ENCODE results near the gene ANKRD10.
A peak's percentile ranks its signal among the peaks of the same experiment; 100 is the strongest.

ANKRD10 gene

DNA sequence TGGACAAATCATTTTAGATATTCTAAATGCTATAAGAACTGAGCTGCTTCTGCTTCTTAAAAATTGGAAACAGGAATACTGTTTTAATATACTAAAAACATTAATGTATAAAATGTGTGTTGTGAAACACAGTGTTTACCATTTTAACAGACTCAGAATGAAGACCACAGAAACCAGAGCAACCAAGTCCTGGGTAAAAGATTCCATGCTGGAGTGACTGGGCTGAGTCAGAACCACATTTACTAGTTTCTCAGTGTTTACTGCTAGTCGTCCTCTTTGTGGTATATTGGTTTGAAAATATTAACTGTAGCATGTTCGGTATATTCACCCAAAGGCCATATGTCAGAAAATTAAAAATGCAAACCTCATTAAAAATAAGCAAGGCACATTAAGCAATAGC lies 31.9 kb downstream of the ANKRD10 start:
- H3K4me1 ChIP-seq (ENCODE audit: control insufficient read depth, insufficient read depth, low read length), result peaks cover 23% of the 10 kb centered on the region
- peaks cover 8% of the 10 kb centered on the region; the same call in 1 of the 2 replicates for H3K36me3 ChIP-seq (ENCODE audit: control insufficient read depth, insufficient read depth, low read length)
- no peak overlapping the region for H3K4me3 ChIP-seq (ENCODE audit: low read depth, low read length)

DNA sequence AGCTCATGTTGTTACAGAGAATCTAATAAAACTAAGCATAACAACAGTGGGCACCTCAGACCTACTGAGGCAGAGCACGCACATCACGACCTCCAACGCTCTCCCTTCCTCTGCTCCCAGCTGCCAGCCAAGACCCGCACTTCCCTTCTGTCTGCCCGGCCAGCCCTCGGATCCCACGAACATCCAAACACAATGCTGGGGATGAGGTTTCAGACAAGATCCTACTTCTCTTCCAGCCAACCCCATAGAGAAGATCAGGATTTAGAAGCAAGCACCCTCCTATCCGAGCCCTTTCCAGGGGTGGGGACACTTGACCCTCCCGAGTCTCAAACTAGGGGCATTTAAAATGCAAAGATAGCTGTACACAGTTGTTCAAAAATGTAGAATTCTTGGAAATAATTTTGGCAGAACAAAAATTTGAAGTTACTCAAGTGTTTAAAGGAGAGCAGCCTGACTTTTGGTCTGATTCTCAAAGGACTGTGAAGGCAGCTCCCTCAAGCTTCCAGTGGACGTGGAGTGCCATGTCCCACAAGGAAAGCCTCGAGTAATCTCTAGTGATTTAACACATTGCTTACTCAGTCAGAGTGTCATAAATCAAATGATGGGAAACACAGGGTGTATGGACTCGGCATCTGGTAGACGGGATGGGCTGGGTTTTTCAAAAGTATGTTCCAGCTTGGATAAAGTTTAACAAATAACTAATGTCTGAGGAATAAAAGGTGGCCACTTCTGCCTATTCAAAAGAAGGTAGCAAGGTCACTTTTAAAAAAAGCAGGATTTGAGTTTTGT lies 32.8 kb downstream of the ANKRD10 start:
- no peaks in the 10 kb centered on the region for H3K9me3 ChIP-seq (ENCODE audit: control insufficient read depth, insufficient read depth, low read length)
- peaks cover 15% of the 10 kb centered on the region for H3K4me1 ChIP-seq (ENCODE audit: control insufficient read depth, insufficient read depth, low read length)
- H3K9ac ChIP-seq (ENCODE audit: low read depth, low read length), result no peak overlapping the region
- H3K4me3 ChIP-seq (ENCODE audit: low read depth, low read length), result no peak overlapping the region
- peaks cover 8% of the 10 kb centered on the region; the same call in 1 of the 2 replicates for H3K36me3 ChIP-seq (ENCODE audit: control insufficient read depth, insufficient read depth, low read length)
- H3K27me3 ChIP-seq (ENCODE audit: control insufficient read depth, insufficient read depth, low read length), result no peaks in the 10 kb centered on the region
- H3K27ac ChIP-seq (ENCODE audit: low read depth, low read length), result no peak overlapping the region

More for the DNA sequence above, 31.9 kb downstream of the ANKRD10 start:
- Histone ChIP-seq H3K27me3 (ENCODE audit: control insufficient read depth, insufficient read depth, low read length) (no peaks in the 10 kb centered on the region), H3K27ac (ENCODE audit: low read depth, low read length) (no peak overlapping the region), H3K9me3 (ENCODE audit: control insufficient read depth, insufficient read depth, low read length) (no peaks in the 10 kb centered on the region), H3K9ac (ENCODE audit: low read depth, low read length) (no peak overlapping the region)

GRCh38 chr13:110880627-110881026 lies 34.2 kb downstream of the ANKRD10 start:
- Histone ChIP-seq H3K27me3 (ENCODE audit: control insufficient read depth, insufficient read depth, low read length) (no peaks in the 10 kb centered on the region), H3K4me3 (ENCODE audit: low read depth, low read length) (no peak overlapping the region), H3K4me1 (ENCODE audit: control insufficient read depth, insufficient read depth, low read length) (peaks cover 3% of the 10 kb centered on the region; the same call in 1 of the 2 replicates), H3K9ac (ENCODE audit: low read depth, low read length) (no peak overlapping the region), H3K36me3 (ENCODE audit: control insufficient read depth, insufficient read depth, low read length) (peaks cover 8% of the 10 kb centered on the region; the same call in 1 of the 2 replicates), H3K27ac (ENCODE audit: low read depth, low read length) (no peak overlapping the region), H3K9me3 (ENCODE audit: control insufficient read depth, insufficient read depth, low read length) (no peaks in the 10 kb centered on the region)

GRCh38 chr13:110879482-110879881 lies 35.4 kb downstream of the ANKRD10 start:
- Histone ChIP-seq H3K9me3 (ENCODE audit: control insufficient read depth, insufficient read depth, low read length) (no peaks in the 10 kb centered on the region), H3K36me3 (ENCODE audit: control insufficient read depth, insufficient read depth, low read length) (peaks cover 8% of the 10 kb centered on the region; the same call in 1 of the 2 replicates), H3K27ac (ENCODE audit: low read depth, low read length) (no peak overlapping the region), H3K9ac (ENCODE audit: low read depth, low read length) (no peak overlapping the region), H3K27me3 (ENCODE audit: control insufficient read depth, insufficient read depth, low read length) (no peaks in the 10 kb centered on the region), H3K4me3 (ENCODE audit: low read depth, low read length) (no peak overlapping the region), H3K4me1 (ENCODE audit: control insufficient read depth, insufficient read depth, low read length) (peaks cover 7% of the 10 kb centered on the region; the same call in 1 of the 2 replicates)

DNA sequence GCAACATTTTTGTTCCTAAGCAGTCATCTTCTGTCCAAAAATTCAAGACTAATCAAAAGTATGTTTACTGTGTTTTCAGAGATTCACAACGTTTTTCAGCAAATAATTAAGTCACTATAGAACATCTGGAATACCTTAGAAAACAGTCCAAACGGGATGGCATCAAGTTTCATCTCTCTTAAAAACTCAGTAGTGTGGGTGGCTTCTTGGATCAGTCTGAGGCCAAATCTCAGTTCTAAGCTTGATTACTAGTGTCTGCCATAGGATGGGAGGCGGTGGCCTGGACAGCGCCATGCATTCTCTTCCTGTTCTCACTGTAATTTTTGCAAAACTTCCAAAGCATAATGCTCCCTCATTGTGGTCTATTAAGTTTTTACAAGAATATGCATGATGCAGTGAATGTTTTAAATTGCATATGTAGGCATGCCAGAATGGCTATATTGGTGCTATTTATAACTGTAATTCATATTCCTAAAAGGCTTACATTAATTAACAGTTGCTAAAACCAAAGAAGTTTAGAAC lies 37.1 kb downstream of the ANKRD10 start:
- Histone ChIP-seq H3K36me3 (ENCODE audit: control insufficient read depth, insufficient read depth, low read length) (peaks cover under 1% of the 10 kb centered on the region; the same call in 1 of the 2 replicates), H3K9ac (ENCODE audit: low read depth, low read length) (no peak overlapping the region), H3K27me3 (ENCODE audit: control insufficient read depth, insufficient read depth, low read length) (no peaks in the 10 kb centered on the region), H3K9me3 (ENCODE audit: control insufficient read depth, insufficient read depth, low read length) (no peaks in the 10 kb centered on the region), H3K27ac (ENCODE audit: low read depth, low read length) (no peak overlapping the region), H3K4me1 (ENCODE audit: control insufficient read depth, insufficient read depth, low read length) (0 out of 2 replicates have a peak, but pooled peaks cover 8% of the 10 kb centered on the region), H3K4me3 (ENCODE audit: low read depth, low read length) (no peak overlapping the region)

- H3K4me1 ChIP-seq (ENCODE audit: control insufficient read depth, insufficient read depth, low read length), result 0 out of 2 replicates have a peak, but pooled peaks cover 8% of the 10 kb centered on the region
- H3K9ac ChIP-seq (ENCODE audit: low read depth, low read length), result no peak overlapping the region
Measured at GRCh38 chr13:110876609-110877008, 38.3 kb downstream of the ANKRD10 start.

GRCh38 chr13:110875241-110875640 lies 39.6 kb downstream of the ANKRD10 start:
- Histone ChIP-seq H3K4me3 (ENCODE audit: low read depth, low read length) (no peak overlapping the region), H3K27me3 (ENCODE audit: control insufficient read depth, insufficient read depth, low read length) (no peaks in the 10 kb centered on the region), H3K27ac (ENCODE audit: low read depth, low read length) (peak overlapping the region; percentile 11), H3K36me3 (ENCODE audit: control insufficient read depth, insufficient read depth, low read length) (no peaks in the 10 kb centered on the region; the same call in 1 of the 2 replicates), H3K9me3 (ENCODE audit: control insufficient read depth, insufficient read depth, low read length) (no peaks in the 10 kb centered on the region), H3K9ac (ENCODE audit: low read depth, low read length) (no peak overlapping the region), H3K4me1 (ENCODE audit: control insufficient read depth, insufficient read depth, low read length) (peaks cover 15% of the 10 kb centered on the region)

More at GRCh38 chr13:110876609-110877008, 38.3 kb downstream of the ANKRD10 start:
- Histone ChIP-seq H3K36me3 (ENCODE audit: control insufficient read depth, insufficient read depth, low read length) (no peaks in the 10 kb centered on the region; the same call in 1 of the 2 replicates), H3K27me3 (ENCODE audit: control insufficient read depth, insufficient read depth, low read length) (no peaks in the 10 kb centered on the region), H3K4me3 (ENCODE audit: low read depth, low read length) (no peak overlapping the region), H3K27ac (ENCODE audit: low read depth, low read length) (no peak overlapping the region), H3K9me3 (ENCODE audit: control insufficient read depth, insufficient read depth, low read length) (no peaks in the 10 kb centered on the region)

- Histone ChIP-seq H3K4me1 (ENCODE audit: control insufficient read depth, insufficient read depth, low read length) (peaks cover 20% of the 10 kb centered on the region), H3K27ac (ENCODE audit: low read depth, low read length) (peak overlapping the region; percentile 11), H3K36me3 (ENCODE audit: control insufficient read depth, insufficient read depth, low read length) (no peaks in the 10 kb centered on the region; the same call in 1 of the 2 replicates), H3K27me3 (ENCODE audit: control insufficient read depth, insufficient read depth, low read length) (no peaks in the 10 kb centered on the region), H3K9me3 (ENCODE audit: control insufficient read depth, insufficient read depth, low read length) (no peaks in the 10 kb centered on the region), H3K4me3 (ENCODE audit: low read depth, low read length) (peak overlapping the region; percentile 49), H3K9ac (ENCODE audit: low read depth, low read length) (no peak overlapping the region)
Measured at GRCh38 chr13:110874508-110874960, 40.3 kb downstream of the ANKRD10 start.

DNA sequence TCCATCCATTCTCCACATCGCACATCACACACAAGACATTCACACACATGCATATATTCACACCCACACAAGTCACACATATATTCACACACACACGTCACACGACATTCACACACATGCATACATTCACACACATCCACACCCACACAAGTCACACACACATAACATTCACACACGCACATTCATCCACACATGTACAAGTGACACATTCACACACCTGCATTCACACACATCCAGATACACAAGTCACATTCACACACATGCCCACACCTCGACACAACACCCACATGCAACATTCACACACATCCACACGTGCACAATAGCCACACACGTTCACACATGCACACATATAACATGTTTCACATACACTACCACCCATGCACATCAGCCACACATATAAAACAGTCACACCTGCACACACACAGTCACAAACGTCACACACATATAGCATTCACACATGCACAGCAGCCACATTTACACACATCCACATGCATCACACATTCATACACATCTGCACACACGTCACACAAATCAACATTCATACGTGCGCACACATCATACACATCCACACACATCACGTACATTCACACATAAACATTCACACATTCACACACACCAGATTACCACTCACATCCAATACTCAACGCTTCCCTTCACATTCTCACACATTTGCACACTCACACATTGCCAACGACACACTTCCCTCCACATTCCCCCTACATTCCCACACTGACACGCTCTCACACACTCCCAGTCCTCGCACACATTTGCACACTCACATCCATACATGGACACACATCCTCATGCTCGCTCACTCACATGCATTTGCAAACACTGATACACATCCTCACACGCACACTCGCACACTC lies 41.0 kb downstream of the ANKRD10 start:
- Histone ChIP-seq H3K27ac (ENCODE audit: low read depth, low read length) (no peak overlapping the region), H3K9ac (ENCODE audit: low read depth, low read length) (no peak overlapping the region), H3K9me3 (ENCODE audit: control insufficient read depth, insufficient read depth, low read length) (no peaks in the 10 kb centered on the region), H3K4me1 (ENCODE audit: control insufficient read depth, insufficient read depth, low read length) (peaks cover 20% of the 10 kb centered on the region), H3K27me3 (ENCODE audit: control insufficient read depth, insufficient read depth, low read length) (no peaks in the 10 kb centered on the region), H3K36me3 (ENCODE audit: control insufficient read depth, insufficient read depth, low read length) (no peaks in the 10 kb centered on the region), H3K4me3 (ENCODE audit: low read depth, low read length) (peak overlapping the region; percentile 48; the same call in 1 of the 2 replicates)

GRCh38 chr13:110872768-110873638 lies 41.9 kb downstream of the ANKRD10 start:
- Histone ChIP-seq H3K4me1 (ENCODE audit: control insufficient read depth, insufficient read depth, low read length) (peaks cover 20% of the 10 kb centered on the region), H3K4me3 (ENCODE audit: low read depth, low read length) (no peak overlapping the region), H3K27ac (ENCODE audit: low read depth, low read length) (no peak overlapping the region), H3K9ac (ENCODE audit: low read depth, low read length) (no peak overlapping the region), H3K36me3 (ENCODE audit: control insufficient read depth, insufficient read depth, low read length) (no peaks in the 10 kb centered on the region), H3K27me3 (ENCODE audit: control insufficient read depth, insufficient read depth, low read length) (no peaks in the 10 kb centered on the region), H3K9me3 (ENCODE audit: control insufficient read depth, insufficient read depth, low read length) (no peaks in the 10 kb centered on the region)
